ELF-1 (cell line): Measurements from ENCODE around the gene RERE.
"Not testable (repeated sequence)": the region's sequence is repeated elsewhere in the genome, so short reads cannot be mapped to it uniquely, and the experiment has no call there.

ENCODE experiments used
- DNase-seq: peaks from one replicate; pipeline ENCODE4 v3.0.0-alpha.2; 2016; ENCODE audit warnings: low read depth, low spot score

Gene RERE

DNA sequence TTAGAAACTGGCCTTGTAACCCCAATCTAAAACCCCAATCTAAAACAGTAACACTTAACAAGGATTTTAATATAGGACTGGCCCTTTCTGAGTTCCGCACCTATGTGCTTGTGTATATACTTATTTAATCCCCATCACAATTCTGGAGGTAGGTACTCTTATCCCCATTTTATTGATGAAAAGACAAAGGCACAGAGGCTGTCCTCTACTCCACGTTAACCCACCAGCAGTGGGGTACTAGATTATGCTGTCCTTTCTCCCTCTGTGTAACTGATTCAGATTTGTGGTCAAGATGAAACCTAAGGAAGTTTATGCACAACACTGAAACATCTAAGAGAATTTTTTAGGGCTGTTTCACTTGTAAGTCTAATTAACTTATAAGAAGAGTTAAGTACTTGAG, 175.3 kb downstream of the RERE start:
- no peak for DNase-seq

- no peak for DNase-seq
Observed at GRCh38 chr1:8641377-8641997, 176.0 kb downstream of the RERE start.

GRCh38 chr1:8640950-8641349, 176.5 kb downstream of the RERE start:
- DNase-seq, result no peak

- no peak for DNase-seq
Observed at GRCh38 chr1:8639148-8639547, 178.3 kb downstream of the RERE start.

GRCh38 chr1:8633741-8634501, 183.5 kb downstream of the RERE start:
- no peak for DNase-seq

DNA sequence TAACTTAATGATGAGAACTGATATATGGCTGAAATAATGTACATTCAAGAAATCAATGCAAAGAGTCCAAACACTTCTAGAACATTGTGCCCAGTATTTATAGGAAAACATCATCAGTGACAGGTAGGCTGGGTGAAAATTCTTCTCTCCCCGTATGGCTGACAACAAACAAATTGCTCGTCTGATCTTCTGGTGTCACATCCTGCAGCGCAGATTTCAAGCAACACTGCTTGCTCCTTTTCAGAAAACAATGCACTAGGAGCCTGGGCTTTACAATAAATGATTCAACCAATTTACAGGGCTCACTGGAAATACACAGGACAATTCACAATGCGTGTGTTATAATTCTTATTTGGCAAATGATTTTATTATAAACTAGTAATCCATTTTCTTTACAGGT, 185.3 kb downstream of the RERE start:
- no peak for DNase-seq

- no peak for DNase-seq
Observed at GRCh38 chr1:8631163-8631562, 186.3 kb downstream of the RERE start.

DNA sequence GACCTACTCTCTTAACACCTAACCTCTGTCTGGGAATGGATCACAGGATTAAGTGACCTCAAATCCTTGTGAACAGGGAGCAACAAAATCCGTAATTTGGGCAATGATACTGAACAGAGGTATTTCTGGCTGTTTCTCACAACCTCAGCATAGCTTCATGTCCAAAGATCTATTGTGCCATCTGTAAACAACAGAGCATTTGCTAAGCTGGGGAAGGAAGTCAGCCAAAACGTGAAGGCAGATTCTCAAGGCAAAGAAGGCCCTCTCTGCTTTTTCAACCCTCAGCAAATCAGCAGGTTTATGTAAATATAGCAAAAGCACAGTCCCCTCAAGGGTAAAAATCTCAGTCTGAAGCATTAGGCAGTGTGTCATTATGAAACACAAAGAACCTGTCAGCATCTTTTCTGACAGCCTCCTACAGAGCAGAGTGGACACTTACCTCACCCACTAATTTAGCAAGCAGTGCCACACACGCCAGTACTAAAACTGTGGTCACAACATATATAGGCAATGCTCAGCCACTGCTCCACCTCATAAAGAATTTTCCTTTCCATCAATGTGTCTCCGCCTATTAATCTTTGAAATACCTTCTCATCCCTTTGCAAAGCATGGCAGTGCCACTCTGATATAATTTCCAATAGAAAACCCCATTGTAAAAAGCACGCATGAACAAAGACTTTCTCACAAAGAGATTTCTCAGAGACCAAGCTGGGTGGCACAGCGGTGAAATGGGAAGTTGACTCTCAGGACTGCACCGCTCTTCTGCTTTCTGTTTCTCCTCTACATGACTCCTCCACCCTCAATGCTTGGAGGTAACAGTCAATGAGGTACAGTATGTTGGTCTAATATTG, 188.0 kb downstream of the RERE start:
- no peak for DNase-seq

DNA sequence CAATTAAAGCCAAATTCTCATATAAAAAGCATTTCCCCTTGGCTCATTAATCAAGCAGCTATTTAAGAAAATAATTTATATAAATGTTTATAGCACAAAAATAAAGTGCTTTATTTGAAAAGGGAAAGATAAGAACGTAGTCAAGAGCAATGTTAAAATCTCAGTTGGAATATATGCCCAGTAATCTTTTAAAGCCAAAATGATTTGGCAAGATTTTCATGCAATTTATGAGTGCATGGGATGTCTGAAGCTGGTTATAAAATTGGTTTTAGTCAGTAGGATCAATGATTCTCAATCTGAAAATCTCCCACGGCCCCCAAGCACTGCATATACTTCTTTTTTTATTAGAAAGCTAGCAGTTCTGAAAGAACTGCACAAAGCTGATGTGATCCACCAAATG, 188.8 kb downstream of the RERE start:
- DNase-seq, result no peak

GRCh38 chr1:8627728-8628127, 189.7 kb downstream of the RERE start:
- DNase-seq, result no peak

DNA sequence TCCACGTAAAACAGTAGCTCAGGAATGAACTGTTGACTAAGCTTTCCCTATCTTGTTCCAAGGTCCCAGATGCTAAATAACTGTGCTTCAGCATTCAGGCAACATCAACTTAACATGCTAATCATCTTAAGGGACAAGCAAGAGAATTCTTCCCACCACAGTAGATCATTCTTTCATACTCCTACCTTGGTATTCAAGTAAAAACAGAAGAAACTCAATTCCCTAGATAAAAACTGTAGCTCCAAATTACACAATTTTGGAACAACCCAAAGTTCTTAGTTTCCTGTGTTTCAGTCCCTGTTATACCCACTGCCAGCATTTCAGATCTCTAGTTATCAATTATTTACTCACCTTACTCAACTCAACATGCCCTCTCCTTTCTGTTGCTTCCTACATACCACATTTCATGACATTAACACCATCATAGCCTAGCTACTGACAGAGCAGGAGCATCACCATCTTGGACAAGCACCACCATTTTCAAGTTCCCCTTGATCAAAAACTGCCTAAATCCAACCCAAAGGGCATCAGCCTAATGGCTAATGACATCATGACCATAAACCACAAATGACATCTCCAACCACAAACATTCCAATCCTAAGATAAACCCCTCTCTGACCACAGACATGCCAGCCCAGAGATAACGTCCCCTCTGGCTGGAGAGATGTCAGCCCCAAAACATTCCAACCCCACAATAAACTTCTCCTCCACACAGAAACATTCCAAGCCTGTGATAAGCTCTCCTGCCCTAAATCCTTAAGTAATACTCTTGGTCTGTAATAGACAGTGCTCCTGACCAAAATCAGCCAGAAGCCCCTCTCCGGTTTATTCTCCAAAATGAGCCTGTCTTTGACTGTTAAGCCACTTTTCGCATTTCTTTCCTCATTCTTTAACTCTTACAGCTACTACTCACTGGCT, 191.2 kb downstream of the RERE start:
- DNase-seq, result peak; percentile 92

GRCh38 chr1:8625491-8625890, 191.9 kb downstream of the RERE start:
- no peak for DNase-seq

- not testable (repeated sequence) for DNase-seq
Observed at GRCh38 chr1:8623651-8624192, 193.7 kb downstream of the RERE start.

GRCh38 chr1:8621785-8622348, 195.6 kb downstream of the RERE start:
- not testable (repeated sequence) for DNase-seq

GRCh38 chr1:8621034-8621582, 196.3 kb downstream of the RERE start:
- DNase-seq, result not testable (repeated sequence)

DNA sequence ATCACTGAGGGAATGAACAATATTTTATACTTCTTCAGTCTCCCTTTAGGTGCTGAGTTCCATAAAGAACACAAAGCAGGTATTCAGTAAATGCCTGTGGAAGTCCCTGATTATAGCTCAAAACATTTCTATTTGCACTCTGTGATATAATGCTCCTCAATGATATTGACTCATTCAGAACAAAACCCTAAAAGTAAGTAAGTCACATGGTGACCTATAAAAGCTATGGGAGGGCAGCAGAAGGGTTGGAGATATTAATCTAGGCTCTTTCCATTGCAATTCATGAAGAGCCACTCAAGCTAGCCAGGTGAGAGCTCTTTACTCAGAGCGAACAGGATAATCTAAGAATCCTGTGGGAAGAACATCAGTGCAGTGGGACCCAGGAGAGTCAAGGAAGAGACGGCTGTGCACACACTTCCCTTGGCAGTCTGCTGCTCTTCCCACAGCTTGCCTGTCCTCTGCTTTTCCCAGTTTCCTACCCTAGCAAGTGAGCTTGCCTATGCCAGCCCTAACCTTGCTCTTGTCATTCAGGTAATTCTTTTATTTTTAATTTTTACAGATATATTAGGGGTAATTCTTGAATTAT, 197.4 kb downstream of the RERE start:
- not testable (repeated sequence) for DNase-seq

GRCh38 chr1:8619419-8619818, 198.0 kb downstream of the RERE start:
- not testable (repeated sequence) for DNase-seq

DNA sequence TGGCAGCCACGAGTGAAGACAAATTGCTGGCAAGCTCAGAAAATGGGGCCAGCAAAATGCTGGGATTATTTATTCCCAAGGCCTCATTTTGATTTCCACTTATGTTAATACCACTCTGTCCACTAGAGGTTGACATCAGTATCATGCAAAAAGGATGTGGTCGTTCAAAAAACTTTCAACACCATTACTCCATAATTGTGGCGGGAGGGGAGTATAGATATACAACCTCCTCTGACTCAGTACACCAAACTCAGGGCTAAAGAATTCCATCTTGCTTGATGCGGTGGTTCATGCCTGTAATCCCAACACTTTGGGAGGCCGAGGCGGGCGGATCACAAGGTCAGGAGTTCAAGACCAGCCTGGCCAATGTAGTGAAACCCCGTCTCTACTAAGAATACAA, 200.6 kb downstream of the RERE start:
- DNase-seq, result not testable (repeated sequence)

- not testable (repeated sequence) for DNase-seq
Observed at GRCh38 chr1:8611634-8612515, 205.6 kb downstream of the RERE start.
